Astrocyte of the hippocampus (primary cell): ENCODE measurements around the gene MORN1.

Experiments used
- DNase-seq: peaks from one replicate; pipeline ENCODE4 v3.0.0; 2011; ENCODE audit warnings: low read depth, low spot score

Gene MORN1

DNA sequence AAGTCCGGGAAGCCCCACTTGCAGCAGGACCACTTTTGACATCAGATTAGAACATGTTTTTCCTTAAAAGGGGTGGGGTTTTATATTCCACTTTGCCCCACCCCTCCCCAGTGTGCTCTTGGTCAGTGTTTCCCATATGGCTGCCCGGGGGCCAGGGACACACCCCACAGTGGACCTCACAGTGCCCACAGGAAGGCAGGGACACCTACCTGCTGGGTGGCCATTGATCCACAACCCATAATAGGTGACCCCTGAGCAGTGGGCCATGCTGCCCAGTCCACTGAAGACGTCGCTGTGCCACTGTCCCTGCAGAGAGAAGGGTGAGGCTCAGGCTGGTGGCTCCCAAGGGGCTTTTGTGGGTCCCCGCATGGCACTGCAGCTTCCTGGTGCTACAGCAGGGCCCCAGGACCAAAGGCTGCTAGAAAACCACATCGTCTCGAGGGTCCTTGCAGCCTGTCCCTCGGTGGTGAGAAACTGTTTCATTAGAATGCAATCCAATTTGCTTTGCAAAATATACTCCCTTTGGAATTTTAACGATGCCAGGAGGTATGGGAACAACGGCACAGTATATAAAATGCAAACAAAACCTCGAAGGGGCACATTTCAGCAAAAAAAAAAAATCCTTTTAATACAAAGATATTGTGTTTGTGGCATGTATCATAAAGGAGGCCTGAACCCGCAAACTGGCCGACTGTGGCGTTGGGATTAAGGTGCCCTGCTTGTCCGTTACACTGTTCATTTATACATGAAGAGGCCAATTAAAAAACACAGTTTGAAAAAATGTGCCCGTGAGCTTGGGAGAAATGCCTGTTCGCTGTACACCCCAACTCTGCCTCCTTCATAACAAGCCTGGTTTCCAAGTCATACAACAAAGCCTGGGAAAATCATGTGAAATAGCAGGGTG is 16.9 kb downstream of the MORN1 start:
- no peak for DNase-seq

DNA sequence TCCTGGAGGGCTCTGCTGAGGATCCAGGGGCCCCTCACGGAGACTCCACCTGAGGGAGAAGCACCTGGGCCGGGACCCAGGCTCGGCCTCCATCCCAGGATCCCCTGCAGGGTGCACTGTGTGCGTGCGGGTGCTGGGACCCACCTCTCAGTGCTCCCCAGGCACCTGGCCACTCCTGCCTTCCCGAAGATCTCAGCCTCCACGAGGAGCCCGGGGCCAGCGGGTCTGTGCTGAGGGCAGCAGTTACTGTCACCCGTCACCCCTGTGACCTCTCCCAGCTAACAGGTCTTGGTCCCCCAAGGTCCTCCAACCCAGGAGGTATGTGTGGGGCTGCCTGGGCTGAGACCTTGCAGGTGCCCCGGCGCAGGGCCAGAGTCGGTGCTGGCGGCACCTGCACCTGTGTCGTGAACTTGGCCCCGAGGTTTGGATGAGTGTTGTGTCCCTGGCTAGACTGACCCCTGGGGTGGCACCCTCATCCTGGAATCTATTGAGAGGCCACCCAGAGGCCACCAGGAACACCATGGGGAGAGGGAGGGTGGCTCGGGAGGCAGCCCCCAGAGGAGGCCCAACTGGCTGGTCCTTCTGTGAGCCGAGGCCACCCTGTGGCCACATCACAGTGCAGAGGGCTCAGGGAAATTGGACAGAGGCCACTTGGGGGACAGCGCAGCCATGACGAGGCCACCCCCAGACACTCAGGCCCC is 17.7 kb downstream of the MORN1 start:
- no peak for DNase-seq

DNA sequence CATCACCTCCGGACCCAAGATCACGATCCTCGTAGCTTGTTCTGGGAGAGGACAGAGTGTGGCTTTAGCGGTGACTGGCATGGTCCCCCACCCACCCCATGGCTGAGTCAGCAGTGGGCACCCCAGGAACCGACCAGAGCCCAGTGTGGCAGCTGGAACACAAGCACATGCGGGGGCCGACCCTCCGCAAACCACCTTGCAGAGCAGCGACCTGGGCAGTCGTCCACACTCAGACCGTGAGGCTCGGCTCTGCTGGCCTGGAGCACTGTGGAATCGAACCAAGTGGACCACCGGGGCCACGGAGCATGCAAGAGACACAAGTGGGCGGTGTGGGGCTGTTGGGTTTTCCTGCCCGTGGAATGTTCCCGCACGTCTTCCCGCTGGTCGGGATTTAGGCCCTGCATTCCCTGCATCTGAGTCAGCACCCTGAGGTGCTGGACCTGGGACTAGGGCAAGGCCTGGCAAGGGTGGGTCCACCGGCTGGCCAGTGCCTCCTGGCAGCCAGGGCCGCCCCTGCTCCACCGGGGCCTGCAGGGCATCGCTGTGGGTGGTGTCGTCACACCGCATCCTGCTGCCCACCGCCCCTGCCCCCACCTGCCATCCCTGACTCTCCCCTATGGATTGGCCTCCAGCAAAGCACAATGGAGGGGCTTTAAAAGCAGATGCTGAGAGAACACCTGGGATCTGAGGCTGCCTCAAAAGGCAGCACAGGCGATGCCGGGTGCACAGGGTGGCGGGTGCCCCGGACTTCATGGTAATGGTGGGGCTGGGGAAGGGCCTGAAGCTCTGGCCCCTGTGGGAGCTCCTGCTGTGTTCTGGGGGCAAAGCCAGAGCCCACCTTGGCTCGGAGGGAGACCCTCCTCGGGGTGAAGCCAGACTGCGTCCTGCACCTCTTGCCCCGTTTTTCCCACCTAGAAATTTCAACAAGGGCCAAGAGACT is 18.5 kb downstream of the MORN1 start:
- peak; percentile 42 for DNase-seq

DNA sequence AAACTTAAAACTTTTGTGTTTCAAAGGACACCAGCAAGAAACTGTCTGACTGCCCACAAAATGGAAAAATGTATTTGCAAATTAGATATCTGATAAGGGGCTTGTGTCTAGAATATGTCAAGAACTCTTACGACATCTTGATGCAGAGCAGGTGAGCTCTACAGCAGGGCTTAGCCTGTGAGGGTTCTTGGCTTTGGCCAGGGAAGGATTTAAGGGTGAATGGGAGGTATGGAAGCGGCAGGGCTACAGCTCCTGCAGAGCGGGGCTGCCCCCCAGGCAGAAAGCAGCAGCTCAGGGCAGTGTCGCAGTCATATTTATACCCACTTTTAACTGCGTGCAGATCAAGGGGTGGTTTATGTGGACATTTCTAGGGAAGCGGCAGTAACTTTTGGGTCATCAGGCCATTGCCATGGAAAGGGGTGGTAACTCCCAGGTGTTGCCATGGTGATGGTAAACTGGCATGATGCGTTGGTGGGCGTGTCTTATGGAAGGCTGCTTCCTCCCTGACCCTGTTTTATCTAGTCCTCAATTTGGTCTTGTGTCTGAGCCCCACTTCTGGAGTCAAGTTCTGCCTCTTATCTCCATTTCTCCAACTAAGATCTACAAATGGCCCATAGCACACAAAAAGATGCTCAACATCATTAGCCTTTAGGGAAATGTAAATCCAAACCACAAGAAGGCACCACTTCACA is 23.2 kb downstream of the MORN1 start:
- no peak for DNase-seq

DNA sequence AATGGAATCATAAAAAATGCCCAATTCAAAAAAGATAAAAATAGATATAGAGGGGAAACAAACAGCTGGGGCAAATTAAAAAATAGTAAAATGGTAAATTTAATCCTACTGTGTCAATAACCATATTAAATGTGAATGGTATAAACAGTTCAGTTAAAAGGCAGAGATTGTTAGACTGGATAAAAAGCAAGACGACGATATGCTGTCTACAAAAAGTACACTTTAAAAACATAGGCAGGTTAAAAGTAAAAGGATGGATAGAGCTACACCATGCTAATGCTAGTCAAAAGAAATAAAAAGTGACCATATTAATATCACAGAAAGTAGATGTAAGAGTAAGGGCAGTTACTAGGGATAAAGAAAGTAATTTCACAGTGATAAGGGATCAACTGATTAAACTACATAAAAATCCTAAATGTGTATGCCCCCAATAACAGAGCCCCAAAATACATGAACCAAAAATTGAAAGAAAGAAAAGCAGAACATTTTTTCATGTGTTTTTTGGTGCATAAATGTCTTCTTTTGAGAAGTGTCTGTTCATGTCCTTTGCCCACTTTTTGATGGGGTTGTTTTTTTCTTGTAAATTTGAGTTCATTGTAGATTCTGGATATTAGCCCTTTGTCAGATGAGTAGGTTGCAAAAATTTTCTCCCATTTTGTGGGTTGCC is 27.4 kb downstream of the MORN1 start:
- DNase-seq, result no peak

DNA sequence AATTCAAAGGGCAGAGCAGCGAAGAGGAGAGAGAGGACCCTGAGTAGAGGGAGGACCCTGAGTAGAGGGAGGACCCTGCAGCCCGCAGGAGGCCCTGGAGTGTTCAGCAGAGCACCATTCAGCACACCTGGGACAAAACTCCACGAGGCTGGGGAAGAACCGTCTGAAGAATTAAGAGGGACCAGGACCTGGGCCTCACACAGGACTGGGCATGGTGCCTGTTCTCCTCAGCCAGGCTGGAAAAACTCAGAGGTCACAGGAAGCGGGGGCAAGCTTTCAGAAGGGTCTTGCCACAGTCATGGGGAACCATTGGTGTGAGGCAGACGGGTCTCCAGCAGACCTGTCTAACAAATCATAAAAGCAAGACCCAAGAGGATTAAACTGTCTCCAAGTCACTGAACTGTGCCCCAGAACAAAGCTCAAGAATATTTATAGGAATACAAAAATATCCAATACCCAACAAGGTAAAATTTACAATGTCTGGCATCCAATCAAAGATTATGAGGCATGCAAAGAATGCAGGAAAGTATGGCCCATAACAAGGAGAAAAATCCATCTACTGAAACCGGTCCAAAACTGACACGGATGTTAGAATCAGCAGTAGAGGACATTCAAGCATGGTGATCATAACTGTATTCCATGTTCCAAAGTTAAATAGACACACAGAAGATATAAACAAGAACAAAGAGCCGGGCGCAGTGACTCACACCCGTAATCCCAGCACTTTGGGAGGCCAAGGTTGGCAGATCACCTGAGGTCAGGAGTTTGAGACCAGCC is 30.6 kb downstream of the MORN1 start:
- DNase-seq, result peak; percentile 37

DNA sequence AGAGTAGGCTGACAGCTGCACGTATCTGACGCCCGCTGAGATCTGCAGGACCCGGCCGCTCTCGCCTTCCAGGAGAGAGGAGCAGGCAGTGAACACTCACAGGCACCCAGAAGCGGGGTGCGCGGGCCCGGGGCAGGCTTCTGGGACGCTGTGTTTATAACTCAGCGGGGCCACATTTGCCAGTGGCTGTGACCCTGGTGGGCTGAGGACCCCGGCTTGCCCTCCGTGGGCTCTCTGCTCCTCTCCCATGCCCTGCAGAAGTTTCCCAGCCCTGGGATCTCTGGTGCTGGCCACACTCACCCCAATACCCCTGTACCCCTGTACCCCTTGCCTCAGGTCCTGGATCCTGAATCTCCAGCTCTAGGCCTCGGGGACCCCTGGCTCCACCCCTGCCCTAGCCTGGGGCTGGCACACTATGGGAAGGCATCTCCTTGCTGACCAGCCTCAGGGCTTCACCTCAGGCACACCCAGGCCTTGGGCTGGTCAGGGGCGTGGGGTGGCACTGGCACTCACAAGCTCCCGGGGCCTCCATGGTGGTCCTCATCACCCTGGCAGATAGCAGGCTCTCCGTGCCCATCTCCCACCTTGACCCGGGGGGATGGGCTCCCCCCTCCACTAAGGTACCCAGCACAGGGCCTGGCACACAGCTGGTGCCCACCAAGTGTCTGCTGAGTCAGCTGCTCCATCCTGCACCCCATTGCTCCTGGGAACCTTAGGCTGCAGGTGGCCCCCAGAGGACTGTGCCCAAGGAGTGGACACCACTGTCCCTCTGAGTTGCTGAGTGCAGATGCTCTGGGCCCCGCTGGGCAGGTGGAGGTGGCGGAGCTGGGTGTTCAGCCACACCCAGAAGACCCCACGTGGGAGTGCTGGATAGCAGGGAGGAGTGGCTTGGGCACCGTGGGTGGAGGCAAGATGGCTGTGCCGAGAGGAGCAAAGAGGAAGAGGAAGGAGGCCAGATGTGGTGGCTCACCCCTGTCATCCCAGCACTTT is 32.4 kb downstream of the MORN1 start:
- DNase-seq, result no peak

DNA sequence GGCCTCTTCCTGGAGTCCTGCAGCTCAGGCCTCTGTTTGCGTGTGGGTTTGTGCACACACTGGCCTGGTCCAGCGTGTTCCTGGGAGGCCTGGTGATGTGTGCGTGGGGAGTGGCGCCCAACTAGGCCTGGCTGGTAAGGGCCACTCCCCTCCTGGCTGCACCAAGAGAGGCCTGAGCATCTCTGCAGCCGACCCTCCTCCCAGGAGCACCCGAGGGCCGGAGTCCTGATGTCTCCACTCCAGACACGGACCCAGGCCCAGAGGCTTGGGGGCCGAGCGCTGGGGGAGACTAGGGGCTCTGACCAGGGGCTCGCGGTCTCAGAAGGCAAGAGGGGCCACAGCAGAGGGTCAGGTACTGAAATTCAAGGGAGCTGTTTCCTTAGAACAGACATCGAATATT is 33.3 kb downstream of the MORN1 start:
- no peak for DNase-seq

DNA sequence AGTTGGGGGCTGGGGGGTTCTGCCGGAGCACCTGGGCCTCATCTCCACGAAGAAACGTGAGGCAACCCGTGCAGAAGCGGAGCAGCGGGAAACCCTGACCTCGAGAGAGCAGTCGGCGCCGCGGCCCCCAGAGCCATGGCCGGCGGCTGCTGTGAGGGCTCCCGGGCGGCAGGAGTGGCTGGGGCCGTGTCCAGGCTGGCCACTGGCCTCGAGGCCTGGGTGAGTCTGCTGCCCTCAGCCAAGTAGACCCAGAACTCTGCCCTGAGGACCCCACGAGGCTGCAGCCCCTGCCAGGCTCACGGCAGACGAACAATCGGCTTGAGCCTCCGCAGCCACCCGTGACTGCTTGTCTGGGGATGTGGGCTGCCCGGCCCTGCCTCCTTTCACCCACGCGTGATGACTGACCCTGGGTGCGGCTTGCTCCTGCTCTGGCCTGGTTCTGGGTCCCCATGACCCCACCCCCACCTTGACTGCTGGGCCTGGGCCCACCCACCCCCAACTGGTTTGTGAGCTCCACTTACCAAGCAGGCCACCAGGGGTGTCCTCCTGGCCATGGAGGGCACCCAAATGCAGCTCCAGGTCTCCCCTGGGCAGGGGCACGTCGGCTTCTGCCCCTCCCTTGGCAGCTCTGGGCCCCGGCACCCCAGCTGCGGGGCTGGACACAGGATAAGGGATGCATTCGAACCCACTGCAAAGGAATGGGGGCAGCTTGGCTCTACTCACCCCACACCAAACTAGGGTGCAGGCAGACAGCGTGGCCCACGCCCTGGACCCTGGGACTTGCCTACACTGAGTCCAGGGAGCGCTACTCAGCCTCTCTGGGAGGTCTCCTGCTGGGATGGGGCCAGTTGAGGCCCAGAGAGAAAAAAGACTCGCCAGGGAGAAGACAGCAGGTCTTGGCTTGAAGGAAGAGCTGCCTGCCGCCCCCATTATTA is 34.2 kb downstream of the MORN1 start:
- no peak for DNase-seq

DNA sequence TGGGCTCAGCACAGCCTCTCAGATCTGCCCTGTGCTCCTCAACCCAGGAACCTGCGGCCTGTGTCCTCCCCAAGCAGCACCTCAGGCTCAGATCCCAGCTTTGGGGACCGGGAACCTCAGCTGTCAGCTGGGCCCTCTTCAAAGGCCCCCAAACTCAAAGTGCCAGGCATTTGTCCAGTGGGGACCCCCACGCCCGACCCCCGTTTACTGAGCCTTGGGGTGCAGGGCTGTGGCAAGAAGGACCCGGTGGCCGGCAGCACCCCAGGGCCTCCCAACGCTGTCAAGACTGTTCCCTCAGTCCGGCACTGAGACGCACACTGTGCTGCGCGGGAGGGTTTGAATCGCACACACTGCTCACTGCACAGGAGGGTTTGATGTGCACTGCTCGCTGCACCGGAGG is 35.0 kb downstream of the MORN1 start:
- no peak for DNase-seq

DNA sequence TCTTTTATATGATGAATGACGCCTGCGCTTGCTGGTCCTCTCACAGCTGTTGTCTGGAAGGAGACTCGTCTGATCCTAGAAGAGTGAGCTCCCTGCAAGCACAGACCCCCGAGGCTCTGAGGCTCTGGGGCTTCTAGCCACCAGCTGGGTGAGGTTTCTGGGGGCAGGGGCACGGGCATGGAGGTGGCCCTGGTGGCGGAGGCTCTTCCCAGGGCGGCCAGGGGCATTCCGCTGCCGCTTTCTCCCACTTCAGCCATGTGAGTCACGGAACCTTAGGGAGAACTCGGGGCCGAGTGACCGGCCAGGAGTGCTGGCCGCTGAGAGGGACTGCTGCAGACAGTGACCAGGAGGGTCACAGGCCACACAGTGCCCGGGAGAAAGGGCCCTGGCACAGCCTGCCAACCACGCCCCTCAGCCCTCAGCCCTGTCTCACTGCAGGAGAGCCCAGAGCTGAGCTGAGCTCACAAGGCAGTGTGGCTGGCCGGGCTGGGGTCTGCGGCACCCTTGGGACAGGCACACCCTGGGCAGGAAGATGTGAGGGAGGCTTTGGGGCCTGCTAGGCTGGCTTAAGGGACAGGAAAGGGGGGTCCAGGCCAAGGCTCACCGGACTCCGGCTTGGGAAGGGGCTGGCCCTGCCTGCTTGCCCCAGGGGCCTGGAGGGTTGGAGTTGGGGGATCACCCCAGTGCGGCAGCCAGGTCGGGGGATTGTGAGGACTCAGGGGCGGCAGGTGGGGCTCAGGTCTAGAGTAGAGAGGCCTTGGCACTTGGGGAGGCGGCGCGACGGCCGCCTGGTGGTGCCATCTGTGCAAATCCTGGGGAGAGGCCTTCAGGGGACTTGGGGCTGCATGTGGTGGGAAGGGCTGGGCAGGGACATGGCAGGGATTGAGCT is 35.7 kb downstream of the MORN1 start:
- DNase-seq, result no peak

DNA sequence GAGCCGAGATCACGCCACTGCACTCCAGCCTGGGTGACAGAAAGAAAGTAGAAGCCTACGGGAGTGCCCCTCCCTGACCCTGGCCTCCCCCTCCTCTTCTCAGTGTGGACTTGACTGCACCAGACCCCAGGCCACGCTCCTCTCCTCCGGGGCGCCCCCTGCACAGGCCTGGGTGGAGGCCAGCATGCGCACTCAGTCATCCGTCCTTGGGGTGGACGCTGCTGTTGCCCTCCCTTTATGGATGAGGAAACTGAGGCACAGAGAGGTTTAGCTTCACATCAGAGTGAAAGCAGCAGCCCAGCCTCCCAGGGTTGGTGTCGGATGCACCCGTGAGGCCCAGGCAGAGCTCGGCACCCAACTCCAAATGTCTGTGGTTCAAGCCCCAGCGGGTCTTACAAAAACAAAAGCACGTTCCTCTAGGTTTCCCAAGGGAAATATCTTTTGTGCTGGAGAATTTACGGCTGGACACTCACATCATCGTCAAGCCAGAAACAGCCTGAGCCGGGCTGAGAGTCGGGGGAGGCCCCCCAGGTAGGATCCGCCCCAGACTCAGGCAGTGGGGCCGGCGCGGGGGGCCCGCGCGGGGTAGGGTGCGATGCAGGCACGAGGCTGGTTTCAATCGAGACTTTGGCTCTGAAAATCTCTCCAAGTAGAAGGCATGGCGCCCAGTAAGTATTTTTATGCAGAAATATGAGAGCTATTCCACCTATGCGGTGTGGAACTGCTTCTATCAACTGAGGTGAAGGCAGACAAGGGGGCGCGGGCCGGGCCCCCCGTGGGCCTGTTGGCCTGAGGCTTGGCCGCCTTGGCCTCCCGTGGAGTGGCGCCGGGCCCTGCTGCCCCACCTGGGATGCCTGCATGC is 36.6 kb downstream of the MORN1 start:
- DNase-seq, result no peak

DNA sequence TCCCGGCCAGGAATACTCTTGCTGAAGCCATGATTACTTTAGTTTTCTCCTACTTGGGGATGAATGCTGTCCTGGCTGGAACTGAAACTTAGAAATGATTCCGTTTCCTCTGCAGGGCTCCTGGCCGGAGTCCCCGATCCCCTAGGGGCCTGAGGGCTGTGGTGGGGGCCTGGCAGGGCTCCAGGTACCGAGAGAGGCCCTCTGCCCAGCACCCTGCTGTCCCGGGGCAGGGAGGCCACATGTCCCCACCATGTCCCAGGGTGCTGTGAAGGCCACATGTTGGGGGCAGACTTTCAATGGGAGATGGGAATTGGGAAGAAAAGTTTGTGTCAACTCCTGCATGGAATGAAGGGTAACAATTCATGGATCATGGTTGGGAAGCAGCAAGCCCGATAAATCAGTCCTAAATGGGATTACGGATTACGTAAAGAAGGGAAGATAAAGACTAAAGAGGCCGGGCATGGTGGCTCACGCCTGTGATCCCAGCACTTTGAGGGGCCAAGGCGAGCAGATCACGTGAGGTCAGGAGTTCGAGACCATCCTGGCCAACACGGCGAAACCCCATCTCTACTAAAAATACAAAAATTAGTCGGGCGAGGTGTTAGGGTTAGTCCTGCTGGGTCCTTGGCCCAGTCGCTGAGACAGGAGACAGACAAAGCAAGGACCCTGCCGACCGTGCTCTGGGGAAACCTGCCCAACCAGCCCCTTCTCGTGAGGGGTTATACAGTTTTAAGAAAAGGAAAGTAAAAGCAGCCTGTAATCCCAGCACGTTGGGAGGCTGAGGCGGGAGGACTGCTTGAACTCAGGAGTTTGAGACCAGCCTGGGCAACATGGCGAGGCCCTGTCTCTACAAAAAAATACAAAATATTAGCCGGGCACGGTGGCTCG is 37.6 kb downstream of the MORN1 start:
- no peak for DNase-seq

DNA sequence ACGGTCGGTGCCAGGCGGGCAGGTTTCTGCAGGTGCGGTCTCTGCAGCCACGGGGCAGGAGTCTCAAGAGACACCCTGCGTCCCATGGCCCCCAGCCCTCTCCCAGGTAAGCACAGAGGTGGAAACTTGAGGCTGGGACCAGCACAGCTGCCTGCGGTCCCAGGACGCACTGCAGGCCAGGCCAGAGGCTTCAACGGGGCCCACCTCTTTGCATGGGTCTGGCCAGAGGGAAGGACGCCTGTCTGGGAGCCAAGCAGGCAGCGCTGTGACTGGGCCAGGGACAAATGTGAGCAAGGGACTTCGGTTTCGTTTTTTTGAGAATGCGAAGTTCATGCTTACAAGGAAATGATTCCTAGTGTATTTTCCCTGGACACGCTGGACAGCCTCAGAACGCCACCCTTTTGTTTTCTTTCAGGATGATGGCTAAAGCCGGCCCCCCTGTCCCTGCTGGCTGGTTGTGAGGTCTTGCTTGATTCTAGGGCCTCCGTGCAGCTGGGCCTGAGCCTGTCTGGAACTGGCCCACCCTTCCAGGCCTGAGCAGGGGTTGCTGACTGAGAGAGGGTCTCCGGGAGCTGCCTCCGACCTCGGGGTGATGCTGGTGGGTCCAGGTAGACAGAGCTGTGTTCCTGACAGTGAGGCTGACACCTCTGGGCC is 38.3 kb downstream of the MORN1 start:
- DNase-seq, result no peak
